Right lobe of liver (tissue), 4 donors: ENCODE measurements around the gene BMERB1.

Experiments used
- CTCF ChIP-seq, 4 donors: fragments of 200-600 bp in 3 of 4; fragments of 450-650 bp in 1 of 4; IDR thresholded peaks; one replicate each; pipeline versions ENCODE4 v1.5.1 to v1.8.0; 2016 to 2022; ENCODE audit warnings: antibody characterized with exemption in 4 of 4, mild to moderate bottlenecking in 2 of 4
- POLR2A ChIP-seq: fragments of 450-650 bp; IDR thresholded peaks from one replicate; pipeline ENCODE4 v1.6.1; 2017; ENCODE audit warnings: antibody characterized with exemption, mild to moderate bottlenecking
- donor health status: DM: no; HTN: no; CAD: no.
- donor health status: DM: no; HTN: no; CAD: no.
- donor health status: DM: no; HTN: yes; CAD: no.

GRCh38 chr16:15605839-15606517, 171.6 kb downstream of the BMERB1 start:
- TF ChIP-seq CTCF (IDR thresholded peaks at IDR 0.05), result no peak
- no peak for TF ChIP-seq POLR2A
